Measurements from ENCODE around the gene ADGRL3. TPM values are rescaled to one million over a fixed set of nuclear protein-coding genes. Genes with fewer than 3 reads are reported as not detected.

Gene ADGRL3
- total RNA-seq, 1 donor from 2014 or later: 93.6 TPM

GRCh38 chr4:61603086-61603485, 403.0 kb downstream of the ADGRL3 start:
- Histone ChIP-seq H3K79me2 (ENCODE audit: low read depth) (no peaks in the 10 kb centered on the region), H3K9ac (no peak overlapping the region), H3K4me2 (no peak overlapping the region), H4K20me1 (ENCODE audit: low read depth) (no peaks in the 10 kb centered on the region), H3K27ac (no peak overlapping the region), H2AFZ (replicated peaks) (no peak overlapping the region), H3K4me1 (no peaks in the 10 kb centered on the region), H3F3A (ENCODE audit: low read depth) (no peaks in the 10 kb centered on the region), H3K36me3 (no peaks in the 10 kb centered on the region), H3K9me3 (ENCODE audit: low read depth) (no peaks in the 10 kb centered on the region), H3K4me3 (no peak overlapping the region), H3K27me3 (no peaks in the 10 kb centered on the region)
- DNase-seq (ENCODE audit: low spot score): no peak
- TF ChIP-seq CTCF (IDR thresholded peaks at IDR 0.05) (no peak), EZH2 (IDR thresholded peaks at IDR 0.05) (no peak), EZH2phosphoT487 (IDR thresholded peaks at IDR 0.05) (no peak)
- H3K4me1 Mint-ChIP-seq: peaks cover 23% of the 10 kb centered on the region
- no peaks in the 10 kb centered on the region for H3K27me3 Mint-ChIP-seq (ENCODE audit: insufficient read depth, low read depth)
- H3K27ac Mint-ChIP-seq: no peak overlapping the region
- H3K9me3 Mint-ChIP-seq: no peaks in the 10 kb centered on the region
- no peak overlapping the region for H3K4me3 Mint-ChIP-seq
- peaks cover 19% of the 10 kb centered on the region for H3K36me3 Mint-ChIP-seq

GRCh38 chr4:61604054-61604453, 403.9 kb downstream of the ADGRL3 start:
- no peaks in the 10 kb centered on the region for H3K9me3 Mint-ChIP-seq
- Histone ChIP-seq H2AFZ (replicated peaks) (no peak overlapping the region), H3K27ac (no peak overlapping the region), H3K4me2 (no peak overlapping the region), H3K36me3 (no peaks in the 10 kb centered on the region), H3K4me1 (no peaks in the 10 kb centered on the region), H3K9me3 (ENCODE audit: low read depth) (no peaks in the 10 kb centered on the region), H3F3A (ENCODE audit: low read depth) (no peaks in the 10 kb centered on the region), H3K4me3 (no peak overlapping the region), H3K27me3 (no peaks in the 10 kb centered on the region), H4K20me1 (ENCODE audit: low read depth) (no peaks in the 10 kb centered on the region), H3K79me2 (ENCODE audit: low read depth) (no peaks in the 10 kb centered on the region), H3K9ac (no peak overlapping the region)
- no peak overlapping the region for H3K27ac Mint-ChIP-seq
- H3K4me3 Mint-ChIP-seq: no peak overlapping the region
- no peak for DNase-seq (ENCODE audit: low spot score)
- H3K27me3 Mint-ChIP-seq (ENCODE audit: insufficient read depth, low read depth): no peaks in the 10 kb centered on the region
- no peak for TF ChIP-seq EZH2phosphoT487 (IDR thresholded peaks at IDR 0.05)
- TF ChIP-seq EZH2 (IDR thresholded peaks at IDR 0.05): no peak
- no peak for TF ChIP-seq CTCF (IDR thresholded peaks at IDR 0.05)
- H3K4me1 Mint-ChIP-seq: peaks cover 23% of the 10 kb centered on the region
- peaks cover 17% of the 10 kb centered on the region for H3K36me3 Mint-ChIP-seq

GRCh38 chr4:61605984-61606383, 405.9 kb downstream of the ADGRL3 start:
- no peak for DNase-seq (ENCODE audit: low spot score)
- no peaks in the 10 kb centered on the region for H3K36me3 ChIP-seq
- H3K36me3 Mint-ChIP-seq: peaks cover 20% of the 10 kb centered on the region
- H4K20me1 ChIP-seq (ENCODE audit: low read depth): no peaks in the 10 kb centered on the region
- no peaks in the 10 kb centered on the region for H3K4me1 ChIP-seq
- no peak overlapping the region for H3K4me3 ChIP-seq
- H3K27me3 ChIP-seq: no peaks in the 10 kb centered on the region
- H3K27ac ChIP-seq: no peak overlapping the region
- no peak overlapping the region for H3K9ac ChIP-seq
- H2AFZ ChIP-seq (replicated peaks): no peak overlapping the region
- H3K27ac Mint-ChIP-seq: no peak overlapping the region
- no peak overlapping the region for H3K4me3 Mint-ChIP-seq
- no peaks in the 10 kb centered on the region for H3K9me3 Mint-ChIP-seq
- TF ChIP-seq EZH2 (IDR thresholded peaks at IDR 0.05) (no peak), EZH2phosphoT487 (IDR thresholded peaks at IDR 0.05) (no peak), CTCF (IDR thresholded peaks at IDR 0.05) (no peak)
- peaks cover 25% of the 10 kb centered on the region for H3K4me1 Mint-ChIP-seq
- H3K4me2 ChIP-seq: no peak overlapping the region
- H3K9me3 ChIP-seq (ENCODE audit: low read depth): no peaks in the 10 kb centered on the region
- H3K79me2 ChIP-seq (ENCODE audit: low read depth): no peaks in the 10 kb centered on the region
- no peaks in the 10 kb centered on the region for H3K27me3 Mint-ChIP-seq (ENCODE audit: insufficient read depth, low read depth)
- H3F3A ChIP-seq (ENCODE audit: low read depth): no peaks in the 10 kb centered on the region

All from neural progenitor cell (in vitro differentiated cells).